RPMI7951 (cell line): Measurements from ENCODE around the gene CDK5RAP2. TPM values are rescaled to one million over a fixed set of nuclear protein-coding genes. Genes with fewer than 3 reads are reported as not detected.
A peak's percentile ranks its signal among the peaks of the same experiment; 100 is the strongest.

Source experiments
- DNase-seq: peaks from one replicate; pipeline ENCODE4 v3.0.0-alpha.2; 2012; ENCODE audit warnings: low read depth
- total RNA-seq: library from RNA; depleted of rRNA; stranded (reverse); fragments of >200 nt; shearing (Covaris generic); gene quantifications from 2 replicates; pipeline ENCODE4 v1.2.3, GENCODE V29; 2014

Gene CDK5RAP2
- total RNA-seq, 1 experiment from 2014 or later, result 42.1 TPM

DNA sequence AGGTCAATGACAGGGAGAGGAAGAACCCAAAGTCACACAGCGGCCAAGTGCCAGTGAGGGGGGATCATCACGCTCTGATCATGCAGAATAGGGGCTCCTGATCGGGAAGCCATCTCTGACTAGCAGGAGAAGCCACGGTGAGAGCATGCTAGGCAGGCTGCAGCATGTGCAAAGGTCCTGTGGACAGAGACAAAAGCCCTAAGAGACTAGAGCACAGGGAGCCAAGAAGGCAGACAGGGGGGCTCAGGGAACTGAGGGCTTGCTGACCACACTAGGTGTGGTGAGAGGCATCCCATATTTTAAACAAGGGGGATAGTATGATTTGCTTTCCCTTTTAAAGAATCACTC is 195.1 kb downstream of the CDK5RAP2 start:
- DNase-seq, result no peak

GRCh38 chr9:120383999-120384924 is 195.7 kb downstream of the CDK5RAP2 start:
- peak; percentile 91 for DNase-seq

DNA sequence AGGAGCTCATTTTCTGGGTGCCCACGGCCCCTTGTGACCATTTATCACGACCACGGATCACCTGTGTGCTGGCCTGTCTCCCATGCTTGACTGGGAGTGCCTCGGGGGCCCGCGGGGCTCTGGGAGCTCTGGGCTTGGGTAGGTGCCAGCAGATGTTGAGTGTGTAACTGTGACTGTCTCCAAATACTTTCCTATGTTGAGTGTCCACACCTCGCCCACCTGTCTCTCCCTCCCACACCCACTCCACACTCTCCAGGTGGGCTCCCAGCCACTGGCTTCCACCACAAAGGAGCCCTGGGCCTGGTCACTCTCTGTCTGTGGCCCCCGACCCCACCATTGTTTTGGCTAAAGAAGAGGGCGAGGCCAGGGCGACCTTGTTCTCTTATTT is 196.4 kb downstream of the CDK5RAP2 start:
- DNase-seq, result no peak

- no peak for DNase-seq
Measured at GRCh38 chr9:120382453-120382852, 197.5 kb downstream of the CDK5RAP2 start.

DNA sequence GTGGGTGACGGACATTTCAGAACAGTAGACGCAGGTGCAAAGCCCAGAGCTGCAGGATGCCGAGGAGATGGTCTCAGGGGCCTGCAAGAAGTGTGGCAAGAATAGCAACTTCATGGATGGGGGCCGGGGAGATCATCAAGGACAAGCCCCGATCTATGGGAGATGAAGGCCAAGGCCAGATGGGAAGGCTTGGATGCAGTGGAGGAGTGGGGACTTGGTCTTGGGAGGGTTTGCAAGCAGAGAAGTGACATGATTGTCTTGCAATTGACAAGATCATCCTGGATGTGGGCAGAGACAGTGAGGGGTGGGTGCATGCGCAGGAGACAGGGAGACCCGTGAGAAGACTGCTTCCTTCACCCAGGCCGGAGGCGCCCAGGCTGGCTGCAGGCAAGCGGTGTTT is 198.1 kb downstream of the CDK5RAP2 start:
- DNase-seq, result no peak

GRCh38 chr9:120379611-120380010 is 200.4 kb downstream of the CDK5RAP2 start:
- no peak for DNase-seq

- no peak for DNase-seq
Measured at GRCh38 chr9:120378680-120379079, 201.3 kb downstream of the CDK5RAP2 start.

DNA sequence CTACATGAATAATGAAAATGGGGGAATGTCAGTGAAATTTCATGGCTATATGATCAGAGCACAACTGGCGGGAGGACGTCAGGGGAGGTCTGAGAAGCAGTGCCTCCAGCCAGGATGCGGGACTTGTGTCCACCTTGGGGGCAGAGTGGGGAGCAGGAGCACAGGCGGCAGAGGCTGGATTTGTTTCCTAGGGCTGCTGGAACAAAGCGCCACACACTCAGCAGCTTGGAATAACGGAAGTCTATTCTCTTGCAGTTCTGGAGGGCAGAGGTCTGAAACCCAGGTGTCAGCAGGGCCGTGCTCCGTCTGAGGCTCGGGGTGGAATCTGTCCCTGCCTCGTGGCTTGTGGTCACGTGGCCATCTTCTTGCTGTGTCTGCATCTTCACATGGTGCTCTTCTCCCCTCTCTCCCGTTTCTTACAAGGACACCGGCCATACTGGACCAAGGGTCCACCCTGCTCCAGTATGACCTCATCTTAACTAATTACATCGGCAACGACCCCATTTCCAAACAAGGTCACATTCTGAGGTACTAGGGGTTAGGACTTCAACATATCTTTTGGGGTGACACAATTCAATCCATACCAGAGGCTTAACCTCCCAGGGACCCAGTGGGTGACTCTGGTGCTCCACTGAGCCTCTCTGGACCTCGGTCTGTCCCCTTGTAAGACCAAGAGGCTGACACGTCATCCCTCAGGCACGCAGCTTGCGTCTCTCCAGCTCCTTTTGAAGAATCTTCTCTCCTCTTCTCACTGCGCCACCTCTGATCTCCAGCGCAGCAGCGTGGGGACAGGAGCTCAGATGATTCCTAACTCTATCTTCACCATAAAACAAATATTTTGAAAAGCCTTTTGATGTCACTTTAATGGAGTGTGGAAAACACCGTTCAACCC is 202.5 kb downstream of the CDK5RAP2 start:
- no peak for DNase-seq

- DNase-seq, result no peak
Measured at GRCh38 chr9:120376101-120376500, 203.9 kb downstream of the CDK5RAP2 start.

DNA sequence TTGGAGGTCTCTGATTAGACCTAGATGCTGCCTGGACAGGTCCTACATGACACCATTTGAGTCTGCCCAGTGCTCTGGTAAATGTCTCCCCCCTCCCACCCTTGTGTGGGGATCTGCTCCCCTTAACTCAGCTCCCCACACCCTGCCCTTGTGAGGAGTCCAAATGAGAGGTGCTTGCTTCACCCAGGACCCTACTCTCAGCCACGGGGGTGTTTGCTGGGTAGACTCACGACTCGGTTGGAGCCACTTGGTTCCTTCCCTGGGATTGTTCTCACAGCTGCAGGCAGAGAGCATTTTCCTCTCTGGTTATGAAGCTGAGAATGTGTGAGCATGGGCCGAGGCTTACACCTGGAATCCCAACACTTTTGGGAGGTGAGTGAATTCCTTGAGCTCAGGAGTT is 204.7 kb downstream of the CDK5RAP2 start:
- no peak for DNase-seq

- DNase-seq, result no peak
Measured at GRCh38 chr9:120374817-120375216, 205.2 kb downstream of the CDK5RAP2 start.

DNA sequence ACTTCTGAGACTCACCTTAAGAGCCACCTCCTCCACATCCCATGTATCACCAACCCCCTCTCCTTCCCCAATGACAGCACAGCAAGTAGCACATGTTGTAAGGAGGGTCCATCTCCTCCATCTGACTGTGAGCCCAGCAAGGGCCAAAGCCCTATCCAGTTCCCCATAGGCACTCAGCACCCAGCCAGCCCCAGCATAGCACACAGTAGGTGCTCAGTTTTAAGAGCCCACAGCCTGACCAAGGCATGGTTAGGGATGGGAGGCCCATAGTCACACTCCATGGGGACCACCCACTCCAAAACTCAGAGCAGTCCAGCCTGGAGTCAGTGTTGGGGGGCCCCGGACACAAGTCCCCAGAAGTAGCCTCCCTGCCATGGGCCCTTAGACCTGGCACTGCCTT is 205.7 kb downstream of the CDK5RAP2 start:
- no peak for DNase-seq

DNA sequence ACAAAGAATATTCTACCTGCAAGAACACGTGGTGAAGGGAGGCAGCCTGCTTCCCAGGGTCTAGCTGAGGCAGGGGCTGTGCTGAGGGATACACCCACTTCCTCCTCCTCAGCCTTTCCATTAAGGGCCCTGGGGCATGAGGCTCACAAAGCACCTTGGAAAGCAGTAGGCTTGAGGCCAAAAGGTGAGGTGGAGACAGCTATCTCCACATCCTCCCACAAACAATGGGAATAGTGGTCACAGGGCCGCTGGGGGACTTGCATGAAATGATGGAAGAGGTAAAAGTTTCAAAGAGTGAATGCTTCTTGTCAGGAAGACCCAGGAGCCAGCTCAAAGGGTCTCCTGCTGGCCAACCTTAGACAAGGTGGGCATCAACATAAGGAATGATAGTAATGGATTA is 207.9 kb downstream of the CDK5RAP2 start:
- DNase-seq, result no peak

DNA sequence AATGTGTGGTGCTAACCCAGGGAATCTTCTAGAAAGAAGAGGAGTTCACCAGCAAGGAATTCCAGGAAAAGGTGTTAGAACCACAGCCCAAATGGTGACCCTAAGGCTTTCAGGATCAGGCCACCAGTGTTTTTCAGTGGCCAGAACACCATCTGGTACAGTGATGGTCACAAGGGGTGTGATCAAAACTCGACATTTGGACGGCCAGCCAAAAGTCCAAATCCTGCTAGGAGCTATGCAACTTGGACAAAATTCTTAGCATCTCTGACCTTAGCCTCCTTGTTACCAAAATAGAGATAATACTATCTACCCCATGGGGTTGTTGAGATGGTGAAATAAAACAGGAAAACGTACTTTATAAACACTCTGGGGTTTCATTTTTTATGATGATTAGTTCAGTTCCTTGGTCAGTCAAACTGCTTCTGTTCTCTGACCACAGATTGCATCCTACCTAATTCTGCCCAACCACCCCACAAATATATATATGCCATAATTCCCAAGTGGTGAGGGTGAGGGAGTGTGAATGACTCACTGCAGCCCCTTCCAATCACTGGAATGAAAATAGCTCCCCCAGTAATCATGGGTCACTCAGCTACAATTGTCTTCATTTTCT is 210.3 kb downstream of the CDK5RAP2 start:
- DNase-seq, result peak; percentile 17

- no peak for DNase-seq
Measured at GRCh38 chr9:120368799-120369198, 211.2 kb downstream of the CDK5RAP2 start.

DNA sequence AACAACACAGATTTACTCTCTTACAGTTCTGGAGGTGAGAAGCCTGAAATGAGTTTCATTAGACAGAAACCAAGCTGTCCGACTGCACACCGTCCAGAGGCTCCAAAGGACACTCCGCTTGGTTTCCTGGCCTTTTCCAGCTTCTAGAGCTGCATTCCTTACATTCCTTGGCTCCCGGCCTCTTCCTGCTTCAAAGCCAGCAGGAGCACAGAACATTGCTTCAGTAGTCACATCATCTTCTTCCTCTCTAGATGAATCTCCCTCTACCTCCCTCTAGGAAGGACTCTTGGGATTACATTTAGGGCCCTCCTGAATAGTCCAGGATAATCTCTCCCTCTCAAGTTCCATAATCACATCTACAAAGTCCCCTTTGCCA is 213.3 kb downstream of the CDK5RAP2 start:
- DNase-seq, result peak; percentile 90

DNA sequence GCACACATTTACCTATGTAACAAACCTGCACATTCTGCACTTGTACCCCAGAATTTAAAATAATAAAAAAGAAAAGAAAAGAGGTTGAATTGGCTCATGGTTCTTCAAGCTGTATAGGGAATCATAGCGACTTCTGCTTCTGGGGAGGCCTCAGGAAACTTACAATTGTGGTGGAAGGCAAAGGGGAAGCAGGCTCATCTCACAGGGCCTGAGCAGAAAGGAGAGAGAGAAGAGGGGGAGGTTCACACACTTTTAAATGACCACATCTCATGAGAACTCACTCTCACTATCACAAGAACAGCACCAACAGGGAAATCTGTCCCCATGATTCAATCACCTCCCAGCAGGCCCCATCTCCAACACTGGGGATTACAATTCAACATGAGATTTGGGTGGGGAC is 214.6 kb downstream of the CDK5RAP2 start:
- no peak for DNase-seq

- no peak for DNase-seq
Measured at GRCh38 chr9:120363697-120364096, 216.3 kb downstream of the CDK5RAP2 start.

- DNase-seq, result peak; percentile 18
Measured at GRCh38 chr9:120362446-120362845, 217.5 kb downstream of the CDK5RAP2 start.

DNA sequence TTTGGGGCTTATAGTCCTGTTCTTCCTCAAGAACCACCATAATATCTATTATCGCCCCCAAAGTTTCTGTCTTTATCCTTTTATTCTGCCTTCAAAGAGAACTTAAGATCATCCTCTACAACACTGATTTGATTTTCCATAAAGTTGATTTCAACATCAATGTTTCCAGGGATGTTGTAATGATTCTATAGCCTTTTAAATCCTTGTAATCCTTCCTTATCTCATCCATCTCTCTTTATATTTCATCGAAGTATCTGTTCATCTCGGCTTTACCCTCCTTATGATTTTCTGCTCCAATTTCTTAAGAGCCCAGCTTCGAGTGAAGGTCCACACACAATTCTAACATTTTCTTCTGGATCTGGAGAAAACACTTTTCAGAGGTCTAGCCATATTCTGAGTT is 218.4 kb downstream of the CDK5RAP2 start:
- DNase-seq, result no peak

- no peak for DNase-seq
Measured at GRCh38 chr9:120360510-120360909, 219.5 kb downstream of the CDK5RAP2 start.

GRCh38 chr9:120360046-120360445 is 219.9 kb downstream of the CDK5RAP2 start:
- no peak for DNase-seq
